Body of pancreas (tissue), 4 donors: Measurements from ENCODE around the gene CCDC106. TPM values are rescaled to one million over a fixed set of nuclear protein-coding genes. Genes with fewer than 3 reads are reported as not detected.

ENCODE experiments used
- ATAC-seq: fragments of 150-250 bp; one replicate; pipeline ENCODE4 v1.9.1; 2016
- DNase-seq, 4 donors: peaks; one replicate each; pipeline ENCODE4 v3.0.0-alpha.2; 2019
- H3K27ac ChIP-seq, 4 donors: fragments of 200-600 bp; sonication (generic); 1 replicate in 3 of 4; 2 replicates in 1 of 4; pipeline versions ENCODE4 v1.5.1 to v1.6.1; 2016 to 2019; ENCODE audit warnings: mild to moderate bottlenecking in 1 of 4, mixed read lengths in 1 of 4, moderate library complexity in 1 of 4
- H3K27me3 ChIP-seq, 2 donors: fragments of 200-600 bp; sonication (generic); one replicate each; pipeline ENCODE4 v1.6.0; 2016; ENCODE audit warnings: mild to moderate bottlenecking in 1 of 2
- H3K36me3 ChIP-seq, 2 donors: fragments of 200-600 bp; sonication (generic); replicated peaks in 1 of 2; 2 replicates each; pipeline ENCODE4 v1.5.1; 2016; ENCODE audit warnings: low read depth in 2 of 2; ENCODE audit not compliant: insufficient read depth in 1 of 2
- H3K4me1 ChIP-seq: fragments of 200-600 bp; sonication (generic); one replicate; pipeline ENCODE4 v1.6.0; 2016
- H3K4me3 ChIP-seq, 2 donors: fragments of 200-600 bp; sonication (generic); 1 replicate in 1 of 2; 2 replicates in 1 of 2; pipeline ENCODE4 v1.5.1; 2016 to 2019
- H3K9me3 ChIP-seq, 3 donors: fragments of 200-600 bp; sonication (generic); 1 replicate in 2 of 3; 2 replicates in 1 of 3; pipeline ENCODE4 v1.5.1; 2016
- POLR2A ChIP-seq, 3 donors: fragments of 450-650 bp; IDR thresholded peaks; one replicate each; pipeline ENCODE4 v1.6.1; 2016; ENCODE audit warnings: antibody characterized with exemption in 3 of 3, mild to moderate bottlenecking in 2 of 3
- WGBS, 2 donors: methylation state at CpG; one replicate each; pipeline ENCODE4 v1.1.5; 2017; 5-methylcytosine and 5-hydroxymethylcytosine counted together
- intact Hi-C: fragments of 100-400 bp; cut with DNase I; formaldehyde crosslinking; loops from one replicate; pipeline ENCODE4 v1.15.1; 2023
- total RNA-seq, 2 donors: library from RNA; depleted of rRNA; stranded (reverse); fragments of >200 nt; gene quantifications; one replicate each; pipeline ENCODE4 v1.1.0, GENCODE V29; 2016
- TF ChIP-seq, protein P1 (sequence below), 7 experiments: fragments of 450-650 bp in 4 of 7; fragments of 200-600 bp in 3 of 7; sonication (generic) in 3 of 7; IDR thresholded peaks; one replicate each; pipeline ENCODE4 v1.5.1; 2016 to 2019; ENCODE audit warnings: antibody characterized with exemption in 7 of 7

CCDC106 gene
- total RNA-seq, 2 donors from 2014 or later = 5.9 to 15.0 TPM

- Histone ChIP-seq H3K4me3 (no peak overlapping the region), H3K27ac (no peak overlapping the region), H3K27me3 (no peaks in the 10 kb centered on the region), H3K4me1 (peaks cover 13% of the 10 kb centered on the region), H3K9me3 (no peaks in the 10 kb centered on the region), H3K36me3 (peaks cover 0 to 1% of the 10 kb centered on the region in 2 donors)
- intact Hi-C loops = no loop called here
- TF ChIP-seq POLR2A (IDR thresholded peaks at IDR 0.05) = no peak
- TF ChIP-seq, protein P1, sequence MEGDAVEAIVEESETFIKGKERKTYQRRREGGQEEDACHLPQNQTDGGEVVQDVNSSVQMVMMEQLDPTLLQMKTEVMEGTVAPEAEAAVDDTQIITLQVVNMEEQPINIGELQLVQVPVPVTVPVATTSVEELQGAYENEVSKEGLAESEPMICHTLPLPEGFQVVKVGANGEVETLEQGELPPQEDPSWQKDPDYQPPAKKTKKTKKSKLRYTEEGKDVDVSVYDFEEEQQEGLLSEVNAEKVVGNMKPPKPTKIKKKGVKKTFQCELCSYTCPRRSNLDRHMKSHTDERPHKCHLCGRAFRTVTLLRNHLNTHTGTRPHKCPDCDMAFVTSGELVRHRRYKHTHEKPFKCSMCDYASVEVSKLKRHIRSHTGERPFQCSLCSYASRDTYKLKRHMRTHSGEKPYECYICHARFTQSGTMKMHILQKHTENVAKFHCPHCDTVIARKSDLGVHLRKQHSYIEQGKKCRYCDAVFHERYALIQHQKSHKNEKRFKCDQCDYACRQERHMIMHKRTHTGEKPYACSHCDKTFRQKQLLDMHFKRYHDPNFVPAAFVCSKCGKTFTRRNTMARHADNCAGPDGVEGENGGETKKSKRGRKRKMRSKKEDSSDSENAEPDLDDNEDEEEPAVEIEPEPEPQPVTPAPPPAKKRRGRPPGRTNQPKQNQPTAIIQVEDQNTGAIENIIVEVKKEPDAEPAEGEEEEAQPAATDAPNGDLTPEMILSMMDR (IDR thresholded peaks at IDR 0.05) = no peak
- WGBS, 2 donors = 71 to 90% methylated on average over 6 to 9 of the region's 9 CpGs
- DNase-seq = no peak
- no peak for ATAC-seq
These were observed 26.8 kb upstream of the CCDC106 start for GRCh38 chr19:55621205-55621672.

- H3K27ac ChIP-seq = no peak overlapping the region
These were observed 26.3 kb upstream of the CCDC106 start for GRCh38 chr19:55621673-55622231.

GRCh38 chr19:55622242-55622969 is 25.6 kb upstream of the CCDC106 start:
- no peak for ATAC-seq
- intact Hi-C loops = no loop called here
- WGBS, 2 donors = 82 to 85% methylated on average over 13 to 19 of the region's 40 CpGs

More at GRCh38 chr19:55621673-55622231, 26.3 kb upstream of the CCDC106 start:
- ATAC-seq (no peak), DNase-seq (no peak)
- Histone ChIP-seq H3K9me3 (no peaks in the 10 kb centered on the region), H3K36me3 (peaks cover 0 to 1% of the 10 kb centered on the region in 2 donors), H3K4me1 (peaks cover 13% of the 10 kb centered on the region), H3K27me3 (no peaks in the 10 kb centered on the region), H3K4me3 (no peak overlapping the region)
- TF ChIP-seq, protein P1 (IDR thresholded peaks at IDR 0.05) = no peak
- no peak for TF ChIP-seq POLR2A (IDR thresholded peaks at IDR 0.05)
- WGBS, 2 donors = 90 to 93% methylated on average over 37 to 48 of the region's 55 CpGs
- intact Hi-C loops = no loop called here

GRCh38 chr19:55623130-55623529 is 24.9 kb upstream of the CCDC106 start:
- ATAC-seq (no peak), DNase-seq (no peak)
- Histone ChIP-seq H3K4me1 (peaks cover 13% of the 10 kb centered on the region), H3K4me3 (no peak overlapping the region), H3K9me3 (no peaks in the 10 kb centered on the region), H3K27ac (no peak overlapping the region), H3K36me3 (peaks cover 0 to 1% of the 10 kb centered on the region in 2 donors), H3K27me3 (no peaks in the 10 kb centered on the region)
- WGBS, 2 donors = 93 to 95% methylated on average over 7 of the region's 7 CpGs
- TF ChIP-seq, protein P1 (IDR thresholded peaks at IDR 0.05) = no peak
- no peak for TF ChIP-seq POLR2A (IDR thresholded peaks at IDR 0.05)
- intact Hi-C loops = no loop called here

More at GRCh38 chr19:55622242-55622969, 25.6 kb upstream of the CCDC106 start:
- Histone ChIP-seq H3K36me3 (peaks cover 0 to 1% of the 10 kb centered on the region in 2 donors), H3K27ac (no peak overlapping the region), H3K27me3 (no peaks in the 10 kb centered on the region), H3K4me3 (no peak overlapping the region), H3K9me3 (no peaks in the 10 kb centered on the region), H3K4me1 (peaks cover 13% of the 10 kb centered on the region)
- TF ChIP-seq, protein P1 (IDR thresholded peaks at IDR 0.05) = no peak
- no peak for TF ChIP-seq POLR2A (IDR thresholded peaks at IDR 0.05)
- DNase-seq = no peak
